HEK293T (cell line): ENCODE measurements around the gene KIAA1671.

ENCODE experiments used
- ARNT ChIP-seq: fragments of 450-650 bp; IDR thresholded peaks from 2 replicates; pipeline ENCODE4 v1.6.1; 2017; ENCODE audit warnings: mild to moderate bottlenecking
- BHLHE40 ChIP-seq: fragments of 450-650 bp; IDR thresholded peaks from 2 replicates; pipeline ENCODE4 v1.6.1; 2016; ENCODE audit warnings: mild to moderate bottlenecking, moderate library complexity, borderline replicate concordance
- ELF4 ChIP-seq: fragments of 450-650 bp; IDR thresholded peaks from 2 replicates; pipeline ENCODE4 v1.6.1; 2017; ENCODE audit warnings: antibody characterized with exemption
- FOXA1 ChIP-seq: fragments of 450-650 bp; IDR thresholded peaks from 2 replicates; pipeline ENCODE4 v1.6.1; 2016; ENCODE audit warnings: mild to moderate bottlenecking
- FOXM1 ChIP-seq: fragments of 450-650 bp; IDR thresholded peaks from 2 replicates; pipeline ENCODE4 v1.6.1; 2017; ENCODE audit warnings: mild to moderate bottlenecking, borderline replicate concordance
- HDGF ChIP-seq: fragments of 450-650 bp; IDR thresholded peaks from 2 replicates; pipeline ENCODE4 v1.6.1; 2017; ENCODE audit warnings: antibody characterized with exemption, borderline replicate concordance
- NFRKB ChIP-seq: fragments of 450-650 bp; IDR thresholded peaks from 2 replicates; pipeline ENCODE4 v1.6.1; 2016; ENCODE audit warnings: mild to moderate bottlenecking, moderate library complexity
- PKNOX1 ChIP-seq: fragments of 450-650 bp; IDR thresholded peaks from 2 replicates; pipeline ENCODE4 v1.6.1; 2016
- SP1 ChIP-seq: fragments of 450-650 bp; IDR thresholded peaks from 2 replicates; pipeline ENCODE4 v1.6.1; 2017
- SUZ12 ChIP-seq: fragments of 450-650 bp; IDR thresholded peaks from 2 replicates; pipeline ENCODE4 v1.6.1; 2016; ENCODE audit warnings: mild to moderate bottlenecking
- TARDBP ChIP-seq: fragments of 450-650 bp; IDR thresholded peaks from 2 replicates; pipeline ENCODE4 v1.6.1; 2016
- ZNF384 ChIP-seq: fragments of 450-650 bp; IDR thresholded peaks from 2 replicates; pipeline ENCODE4 v1.6.1; 2016

GRCh38 chr22:24968066-24968561 lies 15.6 kb downstream of the KIAA1671 start:
- no peak for TF ChIP-seq TARDBP
- no peak for TF ChIP-seq SP1
- no peak for TF ChIP-seq FOXA1
- TF ChIP-seq SUZ12: no peak
- TF ChIP-seq FOXM1: no peak
- TF ChIP-seq ZNF384: no peak
- TF ChIP-seq NFRKB: no peak
- TF ChIP-seq ELF4: no peak
- no peak for TF ChIP-seq ARNT
- TF ChIP-seq HDGF: no peak
- TF ChIP-seq BHLHE40: no peak
- no peak for TF ChIP-seq PKNOX1
